Measurements from ENCODE around the gene RPS6KC1.

- no peak for TF ChIP-seq CTCF (conservative IDR thresholded peaks at IDR 0.05; ENCODE audit: low read length)
- no peak for TF ChIP-seq EZH2phosphoT487 (IDR thresholded peaks at IDR 0.05; ENCODE audit: borderline replicate concordance)
Measured at GRCh38 chr1:213194383-213194782, 143.3 kb downstream of the RPS6KC1 start.

Measured in Loucy (cell line).